Measurements from ENCODE around the gene MAPK10. TPM values are rescaled to one million over a fixed set of nuclear protein-coding genes. Genes with fewer than 3 reads are reported as not detected.

The MAPK10 gene
- total and polyA plus RNA-seq, 2 of the 8 experiments (the other 6 are each of a cell fraction or from before 2014, with no cell fraction given), result 2.5 to 3.1 TPM

GRCh38 chr4:86247320-86247719 is 112.5 kb downstream of the MAPK10 start:
- Histone ChIP-seq H2BK120ac (replicated peaks; ENCODE audit: low read depth, low read length) (no peak overlapping the region), H3K4me3 (ENCODE audit: extremely low read depth in 1 of 4, insufficient read depth in 2 of 4, low read depth in 3 of 4, low read length in 4 of 4) (no peak overlapping the region), H4K20me1 (replicated peaks in 1 of 2; ENCODE audit: control insufficient read depth in 1 of 2, insufficient read depth in 2 of 2, low read length in 2 of 2) (no peaks in the 10 kb centered on the region), H3K4ac (replicated peaks; ENCODE audit: insufficient read length, low read depth, low read length) (no peak overlapping the region), H2BK15ac (ENCODE audit: low read length) (no peak overlapping the region), H3K79me1 (ENCODE audit: low read depth, low read length) (no peaks in the 10 kb centered on the region), H3K23ac (ENCODE audit: insufficient read length) (no peak overlapping the region), H3K9ac (replicated peaks in 1 of 4; ENCODE audit: extremely low read depth in 1 of 4, low read depth in 3 of 4, low read length in 3 of 4) (no peak overlapping the region), H3K4me1 (replicated peaks in 1 of 4; ENCODE audit: control insufficient read depth in 3 of 4, insufficient read depth in 4 of 4, low read length in 3 of 4) (no peaks in the 10 kb centered on the region), H3K14ac (ENCODE audit: insufficient read length) (no peak overlapping the region), H4K8ac (ENCODE audit: extremely low read depth, insufficient read depth, low read length) (no peak overlapping the region), H3K9me3 (ENCODE audit: insufficient read depth in 2 of 2, low read depth in 1 of 2, low read length in 1 of 2) (no peaks in the 10 kb centered on the region), H4K5ac (ENCODE audit: insufficient read length, low read depth, low read length) (no peak overlapping the region), H3K36me3 (ENCODE audit: control insufficient read depth in 2 of 4, insufficient read depth in 4 of 4, low read length in 3 of 4) (no peaks in the 10 kb centered on the region), H2BK12ac (ENCODE audit: low read depth, low read length) (no peak overlapping the region), H2BK5ac (ENCODE audit: low read depth, low read length) (no peak overlapping the region), H2BK20ac (ENCODE audit: low read length) (no peak overlapping the region), H3K79me2 (ENCODE audit: control insufficient read depth in 1 of 2, insufficient read depth in 2 of 2, low read length in 2 of 2) (no peaks in the 10 kb centered on the region), H2AFZ (ENCODE audit: low read length) (no peak overlapping the region), H3K56ac (replicated peaks; ENCODE audit: insufficient read length, low read depth, low read length) (no peak overlapping the region), H3K23me2 (ENCODE audit: low read depth, low read length) (no peaks in the 10 kb centered on the region), H3K27ac (ENCODE audit: low read depth, low read length) (no peak overlapping the region), H4K91ac (replicated peaks; ENCODE audit: insufficient read length, low read length) (no peak overlapping the region), H3K4me2 (ENCODE audit: insufficient read depth in 1 of 2, low read depth in 2 of 2, low read length in 2 of 2) (no peak overlapping the region), H3K27me3 (replicated peaks in 1 of 4; ENCODE audit: control insufficient read depth in 3 of 4, extremely low read depth in 1 of 4, insufficient read depth in 3 of 4, low read length in 3 of 4) (no peaks in the 10 kb centered on the region), H3K18ac (ENCODE audit: extremely low read depth, low read length) (no peak overlapping the region), H2AK5ac (ENCODE audit: low read depth, low read length) (no peak overlapping the region)
- DNase-seq (ENCODE audit: low read depth in 1 of 2, low spot score in 2 of 2), result no peak
- FAIRE-seq, result no peak
- WGBS, 2 experiments (ENCODE audit: extremely low coverage in 1 of 2, insufficient coverage in 1 of 2, insufficient read length in 1 of 2, insufficient replicate concordance in 2 of 2, low coverage in 1 of 2, low lambda C conversion rate in 2 of 2, missing lambda C conversion rate in 1 of 2), result 81% methylated on average over 1 of the region's 1 CpG; no CpG with 5 or more reads in 1 of the 2 experiments
- POLR2A ChIA-PET (ENCODE audit: partially characterized antibody), result no interaction called here
- TF ChIP-seq CTBP2 (IDR thresholded peaks at IDR 0.05; ENCODE audit: borderline replicate concordance, insufficient read depth, insufficient read length, low read length) (no peak), TCF12 (IDR thresholded peaks at IDR 0.05; ENCODE audit: low read depth, low read length) (no peak), ATF2 (IDR thresholded peaks at IDR 0.05; ENCODE audit: low read length) (no peak), POLR2AphosphoS5 (IDR thresholded peaks at IDR 0.05; ENCODE audit: low read depth, low read length) (no peak), SIN3A (conservative IDR thresholded peaks at IDR 0.05 in 1 of 2, IDR thresholded peaks at IDR 0.05 in 1 of 2; ENCODE audit: low read depth in 1 of 2, low read length in 2 of 2) (no peak), POLR2A (IDR thresholded peaks at IDR 0.05; ENCODE audit: control extremely low read depth in 1 of 2, low read depth in 2 of 2, low read length in 2 of 2) (no peak), SIX5 (IDR thresholded peaks at IDR 0.05; ENCODE audit: low read depth, low read length) (no peak), GABPA (IDR thresholded peaks at IDR 0.05; ENCODE audit: borderline replicate concordance, insufficient read depth, low read length) (no peak), SP1 (IDR thresholded peaks at IDR 0.05; ENCODE audit: low read depth, low read length) (no peak), BACH1 (IDR thresholded peaks at IDR 0.05; ENCODE audit: low read length) (no peak), SUZ12 (IDR thresholded peaks at IDR 0.05; ENCODE audit: low read length) (no peak), SIRT6 (IDR thresholded peaks at IDR 0.05; ENCODE audit: low read length) (no peak)
- CTCF ChIA-PET (ENCODE audit: partially characterized antibody), result no interaction called here
